ENCODE data around the gene ARHGEF28.

The ARHGEF28 gene

DNA sequence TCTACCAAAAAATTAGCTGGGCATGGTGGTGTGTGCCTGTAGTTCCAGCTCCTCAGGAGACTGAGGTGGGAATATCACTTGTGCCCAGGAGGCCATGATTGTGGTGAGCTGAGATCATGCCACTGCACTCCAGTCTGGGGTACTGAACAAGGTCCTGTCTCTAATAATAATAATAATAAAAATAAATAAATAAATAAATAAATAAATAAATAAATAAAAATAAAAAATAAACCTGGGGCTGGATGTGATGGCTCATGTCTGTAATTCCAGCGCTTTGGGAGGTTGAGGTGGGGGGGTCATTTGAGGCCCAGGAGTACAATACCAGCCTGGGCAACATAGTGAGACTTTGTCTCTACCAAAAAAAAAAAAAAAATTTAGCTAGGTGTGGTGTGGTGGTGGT lies 113.7 kb downstream of the ARHGEF28 start:
- H3K27me3 ChIP-seq (ENCODE audit: control insufficient read depth, insufficient read depth, low read length) = no peaks in the 10 kb centered on the region
- no peaks in the 10 kb centered on the region for H3K4me1 ChIP-seq (ENCODE audit: control insufficient read depth, insufficient read depth, low read length)
- H3K36me3 ChIP-seq (ENCODE audit: control insufficient read depth, insufficient read depth, low read length) = no peaks in the 10 kb centered on the region
- no peaks in the 10 kb centered on the region for H3K9me3 ChIP-seq (ENCODE audit: control insufficient read depth, low read length)
- no peak overlapping the region for H3K9ac ChIP-seq (ENCODE audit: low read length)
- no peak overlapping the region for H3K4me3 ChIP-seq (ENCODE audit: low read length)

DNA sequence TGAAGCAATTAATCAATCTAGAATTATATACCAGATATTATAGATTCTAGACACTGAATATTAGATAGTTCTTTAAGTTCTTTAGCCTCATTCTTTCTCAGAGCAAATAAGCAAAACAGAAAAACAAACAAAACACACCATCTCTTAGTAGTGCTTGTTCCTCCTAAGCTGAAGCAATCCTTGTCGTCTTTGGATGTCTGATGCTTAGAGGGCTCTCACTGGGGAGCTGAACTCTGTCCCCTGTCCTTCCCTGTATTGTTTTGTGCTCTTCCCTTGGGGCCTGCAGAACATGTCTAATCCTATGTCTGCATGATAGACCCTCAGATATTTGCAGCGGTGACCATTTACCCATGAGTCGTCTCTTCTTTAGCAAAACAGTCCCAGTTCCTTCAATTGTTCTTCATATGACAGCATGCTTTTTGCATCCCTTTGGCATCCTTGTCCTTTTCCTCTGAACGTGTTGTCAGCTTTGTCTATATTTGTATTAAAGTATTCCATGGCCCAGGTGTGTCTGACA lies 114.3 kb downstream of the ARHGEF28 start:
- Histone ChIP-seq H3K4me1 (ENCODE audit: control insufficient read depth, insufficient read depth, low read length) (no peaks in the 10 kb centered on the region), H3K4me3 (ENCODE audit: low read length) (no peak overlapping the region), H3K9ac (ENCODE audit: low read length) (no peak overlapping the region), H3K27me3 (ENCODE audit: control insufficient read depth, insufficient read depth, low read length) (no peaks in the 10 kb centered on the region), H3K9me3 (ENCODE audit: control insufficient read depth, low read length) (no peaks in the 10 kb centered on the region), H3K36me3 (ENCODE audit: control insufficient read depth, insufficient read depth, low read length) (no peaks in the 10 kb centered on the region)

DNA sequence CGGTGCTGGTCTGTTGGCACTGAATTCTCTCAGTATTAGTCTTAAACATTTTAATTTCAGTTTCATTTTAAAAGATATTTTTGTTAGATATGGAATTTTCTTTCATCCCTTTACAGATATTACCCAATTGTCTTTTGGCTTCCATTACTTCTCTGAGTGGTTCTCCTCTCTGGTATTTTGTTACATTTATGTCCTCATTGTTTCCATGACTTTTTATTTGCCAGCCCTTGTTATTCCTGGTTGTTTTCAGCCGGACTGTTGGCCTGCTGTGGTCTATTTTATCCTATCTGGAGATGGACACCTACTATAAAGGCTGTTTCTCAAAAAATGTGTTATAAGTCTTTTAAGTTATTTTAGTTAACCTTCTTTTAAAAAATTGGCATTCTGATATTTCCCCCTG lies 117.2 kb downstream of the ARHGEF28 start:
- H3K27me3 ChIP-seq (ENCODE audit: control insufficient read depth, insufficient read depth, low read length) = no peaks in the 10 kb centered on the region
- H3K36me3 ChIP-seq (ENCODE audit: control insufficient read depth, insufficient read depth, low read length) = no peaks in the 10 kb centered on the region
- H3K9me3 ChIP-seq (ENCODE audit: control insufficient read depth, low read length) = no peaks in the 10 kb centered on the region
- peaks cover 12% of the 10 kb centered on the region for H3K4me1 ChIP-seq (ENCODE audit: control insufficient read depth, insufficient read depth, low read length)
- no peak overlapping the region for H3K9ac ChIP-seq (ENCODE audit: low read length)
- no peak overlapping the region for H3K4me3 ChIP-seq (ENCODE audit: low read length)

DNA sequence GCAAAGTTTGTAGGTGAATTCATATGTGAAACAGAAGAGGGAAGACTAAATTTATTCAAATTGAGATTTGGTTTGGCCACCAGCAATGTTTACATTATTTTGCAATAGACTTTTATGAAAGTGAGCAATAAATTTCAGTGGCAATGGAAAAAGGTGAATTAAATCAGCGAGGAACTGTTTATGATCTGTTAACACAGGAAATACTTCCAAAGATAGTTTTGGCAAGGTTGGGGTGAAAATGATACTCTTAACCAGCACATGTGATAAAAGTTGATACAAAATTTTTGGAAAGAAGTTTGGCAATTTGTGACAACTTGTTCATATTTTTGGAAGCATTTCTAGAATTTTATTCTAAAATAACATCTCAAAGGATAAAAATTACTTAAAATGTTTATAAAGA lies 119.8 kb downstream of the ARHGEF28 start:
- H3K9me3 ChIP-seq (ENCODE audit: control insufficient read depth, low read length) = no peaks in the 10 kb centered on the region
- no peak overlapping the region for H3K9ac ChIP-seq (ENCODE audit: low read length)
- no peaks in the 10 kb centered on the region for H3K27me3 ChIP-seq (ENCODE audit: control insufficient read depth, insufficient read depth, low read length)
- H3K4me3 ChIP-seq (ENCODE audit: low read length) = no peak overlapping the region
- peaks cover 31% of the 10 kb centered on the region for H3K4me1 ChIP-seq (ENCODE audit: control insufficient read depth, insufficient read depth, low read length)
- no peaks in the 10 kb centered on the region for H3K36me3 ChIP-seq (ENCODE audit: control insufficient read depth, insufficient read depth, low read length)

DNA sequence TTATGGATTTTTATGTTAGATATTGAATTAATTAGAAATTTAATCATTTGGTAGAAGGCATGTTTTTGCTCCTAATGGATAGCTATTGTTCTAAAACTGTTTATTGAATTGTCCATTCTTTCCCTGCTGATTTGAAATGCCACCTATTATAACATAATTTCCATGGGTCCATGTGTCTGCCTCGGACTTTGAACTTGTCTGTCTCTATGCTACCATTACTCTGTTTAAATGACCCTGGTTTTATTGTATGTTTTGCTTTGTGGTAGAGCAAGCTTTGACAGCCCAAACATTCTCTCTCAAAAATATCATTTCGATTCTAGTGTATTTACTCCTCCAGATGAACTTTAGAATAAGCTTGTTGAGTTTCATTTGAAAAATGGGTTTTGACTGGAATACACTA lies 120.6 kb downstream of the ARHGEF28 start:
- no peak overlapping the region for H3K4me3 ChIP-seq (ENCODE audit: low read length)
- no peaks in the 10 kb centered on the region for H3K36me3 ChIP-seq (ENCODE audit: control insufficient read depth, insufficient read depth, low read length)
- no peak overlapping the region for H3K9ac ChIP-seq (ENCODE audit: low read length)
- H3K9me3 ChIP-seq (ENCODE audit: control insufficient read depth, low read length) = no peaks in the 10 kb centered on the region
- peaks cover 31% of the 10 kb centered on the region for H3K4me1 ChIP-seq (ENCODE audit: control insufficient read depth, insufficient read depth, low read length)
- H3K27me3 ChIP-seq (ENCODE audit: control insufficient read depth, insufficient read depth, low read length) = no peaks in the 10 kb centered on the region

DNA sequence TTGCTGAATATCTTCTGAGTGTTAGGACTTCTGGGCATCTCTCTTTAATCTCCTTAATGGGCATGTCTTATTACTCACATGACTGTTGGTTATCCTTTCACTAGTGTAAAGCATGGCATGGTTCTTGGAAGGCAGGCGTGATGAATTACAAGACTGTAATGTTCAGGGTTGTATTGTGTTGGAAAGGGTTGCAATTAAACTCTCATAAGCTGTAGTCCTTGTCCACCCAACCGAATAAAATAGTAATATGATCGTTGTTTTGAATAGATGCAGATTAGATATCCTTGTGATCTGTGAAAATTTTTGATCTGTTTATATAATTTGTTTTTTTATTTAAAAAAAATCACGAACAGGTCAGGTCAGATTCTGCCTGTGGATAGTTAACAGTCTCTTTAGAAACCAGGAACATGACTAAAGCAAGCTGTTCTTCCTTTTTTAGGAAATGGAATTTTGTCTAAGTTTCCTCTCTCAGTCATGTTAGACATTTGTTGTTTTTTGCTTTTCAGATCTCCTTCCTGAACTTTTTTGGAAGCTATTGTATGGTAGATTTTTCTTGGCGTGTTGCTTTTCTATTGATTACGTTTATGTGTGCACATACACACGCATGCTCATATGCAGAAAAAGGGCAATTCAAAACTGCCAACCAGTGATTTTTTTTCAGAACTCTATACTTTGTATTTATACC lies 121.8 kb downstream of the ARHGEF28 start:
- H3K4me3 ChIP-seq (ENCODE audit: low read length) = no peak overlapping the region
- H3K9ac ChIP-seq (ENCODE audit: low read length) = no peak overlapping the region
- H3K4me1 ChIP-seq (ENCODE audit: control insufficient read depth, insufficient read depth, low read length) = peaks cover 31% of the 10 kb centered on the region
- H3K9me3 ChIP-seq (ENCODE audit: control insufficient read depth, low read length) = no peaks in the 10 kb centered on the region
- H3K36me3 ChIP-seq (ENCODE audit: control insufficient read depth, insufficient read depth, low read length) = no peaks in the 10 kb centered on the region
- H3K27me3 ChIP-seq (ENCODE audit: control insufficient read depth, insufficient read depth, low read length) = no peaks in the 10 kb centered on the region

DNA sequence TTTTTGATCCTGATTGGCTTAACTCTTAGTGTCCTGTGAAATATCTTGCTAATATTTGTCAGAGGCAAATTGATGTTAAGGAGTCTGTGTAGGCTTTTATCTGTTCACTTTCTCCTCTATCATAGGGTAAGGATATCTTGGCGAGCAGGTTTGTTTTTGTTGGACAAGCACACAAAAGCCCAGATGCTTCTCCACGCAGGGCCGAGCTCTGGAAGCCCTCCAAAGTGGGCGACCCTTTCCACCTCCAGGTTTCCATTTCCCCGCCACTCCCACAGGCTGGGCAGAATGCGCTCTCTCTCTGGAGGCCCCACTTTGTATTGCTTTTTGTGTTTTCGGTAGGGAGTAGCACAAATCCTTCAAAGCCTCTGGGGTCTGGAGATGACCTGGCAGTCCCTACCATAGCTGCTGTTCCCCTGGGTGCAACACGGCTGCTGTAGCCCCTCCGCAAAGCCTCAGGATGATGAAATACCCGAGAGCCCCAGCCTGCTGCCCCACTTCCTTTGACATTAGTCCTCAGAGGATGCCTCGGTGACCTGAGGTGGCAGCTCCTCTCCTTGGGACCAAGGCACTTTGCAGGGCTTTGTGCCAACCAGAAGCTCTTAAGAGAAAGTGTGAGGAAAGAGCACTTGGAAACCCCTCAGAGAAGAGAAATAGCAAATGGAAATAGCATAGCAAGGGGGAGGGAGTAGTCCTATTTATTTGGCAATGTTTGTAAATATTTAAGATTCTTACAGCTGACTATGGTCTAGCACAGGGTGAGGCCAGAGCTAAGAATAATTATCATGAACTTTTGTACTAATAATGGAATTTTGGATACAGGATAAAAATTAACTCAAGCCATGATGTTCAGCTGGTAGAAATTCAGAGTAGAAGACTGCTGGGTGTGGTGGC lies 122.8 kb downstream of the ARHGEF28 start:
- H3K9me3 ChIP-seq (ENCODE audit: control insufficient read depth, low read length) = no peaks in the 10 kb centered on the region
- peaks cover 31% of the 10 kb centered on the region for H3K4me1 ChIP-seq (ENCODE audit: control insufficient read depth, insufficient read depth, low read length)
- no peak overlapping the region for H3K4me3 ChIP-seq (ENCODE audit: low read length)
- H3K27me3 ChIP-seq (ENCODE audit: control insufficient read depth, insufficient read depth, low read length) = no peaks in the 10 kb centered on the region
- H3K9ac ChIP-seq (ENCODE audit: low read length) = no peak overlapping the region
- H3K36me3 ChIP-seq (ENCODE audit: control insufficient read depth, insufficient read depth, low read length) = no peaks in the 10 kb centered on the region

DNA sequence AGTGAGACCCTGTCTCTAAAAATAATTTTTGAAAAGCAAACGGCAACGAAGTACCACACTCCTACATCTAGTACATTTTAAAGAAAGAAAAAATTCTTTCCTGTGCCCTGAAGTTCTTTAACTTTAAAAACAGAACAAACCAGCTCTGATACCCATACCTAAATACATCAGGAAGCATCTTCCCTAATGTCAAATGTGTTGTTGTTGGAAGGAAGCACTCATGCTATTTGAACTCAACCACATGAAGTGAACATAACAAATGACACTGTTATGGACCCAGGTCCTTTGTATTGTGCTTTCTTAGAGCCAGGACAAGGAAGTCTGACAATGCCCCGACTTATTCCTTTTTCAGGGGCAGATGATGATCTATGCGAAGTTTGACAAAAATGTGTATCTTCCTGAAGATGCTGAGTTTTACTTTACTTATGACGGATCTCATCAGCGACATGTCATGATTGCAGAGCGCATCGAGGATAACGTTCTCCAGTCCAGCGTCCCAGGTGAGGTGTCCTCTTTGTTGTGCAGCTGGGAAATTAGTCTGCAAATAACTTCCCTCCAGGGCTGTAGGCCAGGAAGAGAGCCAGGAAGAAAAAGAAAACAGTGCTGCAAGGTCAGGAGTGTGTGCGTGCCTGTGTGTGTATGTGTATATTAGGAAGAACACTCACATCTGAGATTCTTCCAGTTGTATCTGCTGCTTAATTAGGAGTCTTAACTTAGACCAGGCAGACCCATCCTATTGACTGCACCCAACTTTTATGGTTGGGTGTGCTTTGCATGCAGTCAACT lies 123.7 kb downstream of the ARHGEF28 start:
- Histone ChIP-seq H3K4me1 (ENCODE audit: control insufficient read depth, insufficient read depth, low read length) (peaks cover 31% of the 10 kb centered on the region), H3K4me3 (ENCODE audit: low read length) (no peak overlapping the region)

DNA sequence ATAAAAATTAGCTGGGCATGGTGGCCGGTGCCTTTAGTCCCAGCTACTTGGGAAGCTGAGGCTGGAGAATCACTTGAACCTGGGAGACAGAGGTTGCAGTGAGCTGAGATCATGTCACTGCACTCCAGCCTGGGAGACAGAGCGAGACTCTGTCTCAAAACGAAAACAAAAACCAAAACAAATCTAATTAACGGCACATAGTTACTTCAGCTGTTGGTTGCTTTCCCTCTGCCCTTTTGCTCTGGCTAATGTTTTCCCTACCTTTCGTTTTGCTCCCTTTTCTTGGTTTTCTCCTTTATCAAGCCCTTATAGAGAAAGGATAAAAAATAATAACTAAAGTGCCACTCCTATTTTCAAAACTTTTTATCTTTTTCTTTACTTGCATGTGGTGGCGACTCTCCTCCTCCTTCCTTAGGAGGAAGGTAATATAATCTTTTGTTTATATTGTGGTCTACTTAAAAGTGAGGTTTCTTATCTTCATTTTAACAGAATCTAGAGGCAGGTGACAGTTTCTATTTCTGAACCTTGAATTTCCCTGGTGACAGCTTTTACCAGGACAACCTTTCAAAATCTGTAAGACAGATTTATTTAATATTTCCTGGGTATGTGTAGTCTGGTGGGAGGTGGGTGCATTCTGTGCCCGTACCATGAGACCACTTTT lies 125.4 kb downstream of the ARHGEF28 start:
- Histone ChIP-seq H3K36me3 (ENCODE audit: control insufficient read depth, insufficient read depth, low read length) (no peaks in the 10 kb centered on the region), H3K9me3 (ENCODE audit: control insufficient read depth, low read length) (no peaks in the 10 kb centered on the region), H3K4me3 (ENCODE audit: low read length) (no peak overlapping the region)

More for the DNA sequence above, 123.7 kb downstream of the ARHGEF28 start:
- no peaks in the 10 kb centered on the region for H3K9me3 ChIP-seq (ENCODE audit: control insufficient read depth, low read length)
- no peaks in the 10 kb centered on the region for H3K27me3 ChIP-seq (ENCODE audit: control insufficient read depth, insufficient read depth, low read length)
- no peaks in the 10 kb centered on the region for H3K36me3 ChIP-seq (ENCODE audit: control insufficient read depth, insufficient read depth, low read length)
- H3K9ac ChIP-seq (ENCODE audit: low read length) = no peak overlapping the region

DNA sequence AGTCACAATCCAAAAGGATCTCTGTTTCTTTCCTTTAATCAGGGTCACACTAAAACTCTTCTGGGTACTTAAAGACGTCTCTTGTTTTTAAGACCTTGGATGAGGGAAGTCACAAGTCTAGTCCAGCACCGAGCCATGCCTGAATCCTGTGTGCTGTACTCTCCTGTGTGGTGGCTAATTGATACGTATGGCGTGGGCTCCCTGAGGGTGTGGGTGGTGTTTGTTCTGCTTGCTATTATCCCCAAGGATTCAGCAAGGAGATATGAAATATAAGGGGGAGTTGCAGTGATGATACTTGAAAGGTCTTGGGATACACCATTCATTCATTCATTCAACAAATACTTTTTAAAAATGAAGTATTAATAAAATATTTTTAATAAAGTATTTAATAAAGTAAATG lies 128.3 kb downstream of the ARHGEF28 start:
- no peaks in the 10 kb centered on the region for H3K36me3 ChIP-seq (ENCODE audit: control insufficient read depth, insufficient read depth, low read length)
- no peak overlapping the region for H3K4me3 ChIP-seq (ENCODE audit: low read length)
- no peak overlapping the region for H3K9ac ChIP-seq (ENCODE audit: low read length)
- H3K27me3 ChIP-seq (ENCODE audit: control insufficient read depth, insufficient read depth, low read length) = no peaks in the 10 kb centered on the region
- H3K9me3 ChIP-seq (ENCODE audit: control insufficient read depth, low read length) = no peaks in the 10 kb centered on the region
- peaks cover 11% of the 10 kb centered on the region for H3K4me1 ChIP-seq (ENCODE audit: control insufficient read depth, insufficient read depth, low read length)

More for the DNA sequence above, 125.4 kb downstream of the ARHGEF28 start:
- Histone ChIP-seq H3K4me1 (ENCODE audit: control insufficient read depth, insufficient read depth, low read length) (peaks cover 31% of the 10 kb centered on the region), H3K9ac (ENCODE audit: low read length) (no peak overlapping the region), H3K27me3 (ENCODE audit: control insufficient read depth, insufficient read depth, low read length) (no peaks in the 10 kb centered on the region)

DNA sequence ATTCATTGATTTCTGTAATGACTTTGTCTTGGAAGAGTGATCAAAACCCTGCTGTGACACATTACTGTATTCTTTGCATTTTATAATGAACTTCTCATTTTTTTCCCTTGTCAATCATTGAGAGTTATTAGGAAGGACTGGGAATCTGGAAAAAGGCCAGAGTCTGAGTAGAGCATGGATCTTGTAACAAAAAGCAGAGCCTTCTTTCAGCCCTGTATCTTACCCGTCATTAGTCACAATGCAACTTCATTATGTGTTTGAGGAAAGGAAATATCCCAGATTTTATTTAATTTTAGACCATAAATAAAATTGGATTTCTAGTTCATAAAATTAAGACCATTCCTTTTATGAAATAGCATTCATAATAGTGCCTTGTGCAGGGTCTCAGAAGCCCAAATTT lies 131.4 kb downstream of the ARHGEF28 start:
- Histone ChIP-seq H3K4me1 (ENCODE audit: control insufficient read depth, insufficient read depth, low read length) (peaks cover 9% of the 10 kb centered on the region), H3K36me3 (ENCODE audit: control insufficient read depth, insufficient read depth, low read length) (no peaks in the 10 kb centered on the region), H3K27me3 (ENCODE audit: control insufficient read depth, insufficient read depth, low read length) (no peaks in the 10 kb centered on the region), H3K9me3 (ENCODE audit: control insufficient read depth, low read length) (no peaks in the 10 kb centered on the region), H3K4me3 (ENCODE audit: low read length) (no peak overlapping the region), H3K9ac (ENCODE audit: low read length) (no peak overlapping the region)
